Ureter (tissue), 1 donor: ENCODE measurements around the gene BAIAP3. TPM values are rescaled to one million over a fixed set of nuclear protein-coding genes. Genes with fewer than 3 reads are reported as not detected.

Experiments
- DNase-seq: peaks from one replicate; pipeline ENCODE4 v3.0.0-alpha.2; 2020; ENCODE audit warnings: low spot score
- total RNA-seq: library from RNA; stranded (reverse); gene quantifications from one replicate; pipeline ENCODE4 v1.2.4, GENCODE V29; 2023
- donor health status: DM: yes; HTN: yes; CAD: no.

BAIAP3 gene
- total RNA-seq, 1 donor from 2014 or later: 3.9 TPM

- no peak for DNase-seq
These were observed 34.2 kb upstream of the BAIAP3 start for GRCh38 chr16:1299012-1299867.

GRCh38 chr16:1299868-1300203, 33.6 kb upstream of the BAIAP3 start:
- DNase-seq: no peak

GRCh38 chr16:1300664-1301476, 32.6 kb upstream of the BAIAP3 start:
- peak; percentile 67 for DNase-seq

GRCh38 chr16:1301562-1301961, 31.9 kb upstream of the BAIAP3 start:
- DNase-seq: no peak

GRCh38 chr16:1305823-1306222, 27.6 kb upstream of the BAIAP3 start:
- DNase-seq: no peak

- DNase-seq: no peak
These were observed 27.1 kb upstream of the BAIAP3 start for GRCh38 chr16:1306334-1306733.

- no peak for DNase-seq
These were observed 25.1 kb upstream of the BAIAP3 start for GRCh38 chr16:1308036-1308976.

GRCh38 chr16:1308977-1309885, 24.2 kb upstream of the BAIAP3 start, which contains the start of gene UBE2I:
Gene UBE2I, plus strand, starts transcription at chr16:1309636. Its CDS starts 4,395 bp downstream, at chr16:1314031.
- DNase-seq: peak; percentile 98

- DNase-seq: peak; percentile 71
These were observed 23.3 kb upstream of the BAIAP3 start for GRCh38 chr16:1309888-1310831.

GRCh38 chr16:1310832-1311200, 22.6 kb upstream of the BAIAP3 start:
- DNase-seq: no peak

- no peak for DNase-seq
These were observed 22.2 kb upstream of the BAIAP3 start for GRCh38 chr16:1311212-1311737.

GRCh38 chr16:1311738-1312466, 21.5 kb upstream of the BAIAP3 start:
- DNase-seq: no peak

GRCh38 chr16:1312467-1312816, 21.0 kb upstream of the BAIAP3 start:
- no peak for DNase-seq

GRCh38 chr16:1312903-1313302, 20.5 kb upstream of the BAIAP3 start:
- DNase-seq: no peak

- DNase-seq: no peak
These were observed 19.6 kb upstream of the BAIAP3 start for GRCh38 chr16:1313721-1314369.

- no peak for DNase-seq
These were observed 18.9 kb upstream of the BAIAP3 start for GRCh38 chr16:1314399-1315068.
